Prostate gland (tissue), 2 donors: ENCODE results near the gene LACTBL1. TPM values are rescaled to one million over a fixed set of nuclear protein-coding genes. Genes with fewer than 3 reads are reported as not detected.

Source experiments
- DNase-seq: peaks from one replicate; pipeline ENCODE4 v3.0.0-alpha.2; 2019; ENCODE audit warnings: low spot score
- H3K27ac ChIP-seq, 2 donors: fragments of 200-600 bp; sonication (generic); 2 replicates each; pipeline ENCODE4 v1.5.1; 2017 to 2019
- H3K27me3 ChIP-seq: fragments of 200-600 bp; sonication (generic); replicated peaks from 2 replicates; pipeline ENCODE4 v1.5.1; 2019; ENCODE audit not compliant: insufficient read depth
- H3K36me3 ChIP-seq, 2 donors: fragments of 200-600 bp; sonication (generic); 1 replicate in 1 of 2; 2 replicates in 1 of 2; pipeline versions ENCODE4 v1.5.1 to v1.8.1; 2017 to 2019
- H3K4me1 ChIP-seq: fragments of 200-600 bp; sonication (generic); replicated peaks from 2 replicates; pipeline ENCODE4 v1.5.1; 2019
- H3K4me3 ChIP-seq, 2 donors: fragments of 200-600 bp; sonication (generic); 2 replicates each; pipeline ENCODE4 v1.5.1; 2017 to 2019
- H3K9me3 ChIP-seq: fragments of 200-600 bp; sonication (generic); 2 replicates; pipeline ENCODE4 v1.5.1; 2017
- CTCF ChIP-seq, 4 experiments: fragments of 200-600 bp in 2 of 4; fragments of 450-650 bp in 2 of 4; sonication (generic) in 2 of 4; IDR thresholded peaks; 1 replicate in 3 of 4; 2 replicates in 1 of 4; pipeline ENCODE4 v1.5.1; 2016 to 2019; ENCODE audit warnings: antibody characterized with exemption in 4 of 4, mild to moderate bottlenecking in 2 of 4, moderate library complexity in 2 of 4
- POLR2A ChIP-seq: fragments of 450-650 bp; IDR thresholded peaks from one replicate; pipeline ENCODE4 v1.6.1; 2016; ENCODE audit warnings: antibody characterized with exemption, mild to moderate bottlenecking
- POLR2AphosphoS5 ChIP-seq: sonication (generic); formaldehyde crosslinking; IDR thresholded peaks from one replicate; pipeline ENCODE4 v1.6.1; 2017; ENCODE audit warnings: antibody characterized with exemption
- WGBS: methylation state at CpG from one replicate; pipeline ENCODE4 v1.1.5; 2018; 5-methylcytosine and 5-hydroxymethylcytosine counted together
- intact Hi-C: fragments of 100-400 bp; cut with DNase I; formaldehyde crosslinking; loops from one replicate; pipeline ENCODE4 v1.14.2; 2022
- total RNA-seq, 2 donors: library from RNA; depleted of rRNA; stranded (reverse); fragments of >200 nt; gene quantifications; one replicate each; pipeline ENCODE4 v1.1.0, GENCODE V29; 2016

Gene LACTBL1
- total RNA-seq, 2 donors from 2014 or later = not detected

- Histone ChIP-seq H3K36me3 (no peaks in the 10 kb centered on the region), H3K27me3 (no peaks in the 10 kb centered on the region), H3K27ac (no peak overlapping the region), H3K9me3 (no peaks in the 10 kb centered on the region), H3K4me3 (no peak overlapping the region), H3K4me1 (no peaks in the 10 kb centered on the region)
- 62% methylated on average over 4 of the region's 4 CpGs for WGBS
- intact Hi-C loops = no loop called here
- DNase-seq = no peak
- TF ChIP-seq POLR2A = no peak
- no peak for TF ChIP-seq CTCF (IDR thresholded peaks at IDR 0.05)
- TF ChIP-seq POLR2AphosphoS5 = no peak
These were observed 39.7 kb downstream of the LACTBL1 start for GRCh38 chr1:22932803-22933470.

GRCh38 chr1:22930240-22930912 lies 42.3 kb downstream of the LACTBL1 start:
- 51% methylated on average over 11 of the region's 11 CpGs for WGBS
- no peak for DNase-seq
- peaks cover 4% of the 10 kb centered on the region for H3K27me3 ChIP-seq
- H3K4me1 ChIP-seq = no peaks in the 10 kb centered on the region
- no peak overlapping the region for H3K27ac ChIP-seq
- intact Hi-C loops = no loop called here
- H3K4me3 ChIP-seq = no peak overlapping the region
- TF ChIP-seq CTCF (IDR thresholded peaks at IDR 0.05) (peak in 3 of 4 experiments; percentile 48 to 70 (median 62)), POLR2A (no peak)
- no peaks in the 10 kb centered on the region for H3K36me3 ChIP-seq
- H3K9me3 ChIP-seq = no peaks in the 10 kb centered on the region

- Histone ChIP-seq H3K4me1 (no peaks in the 10 kb centered on the region), H3K9me3 (no peaks in the 10 kb centered on the region), H3K36me3 (no peaks in the 10 kb centered on the region), H3K4me3 (no peak overlapping the region), H3K27me3 (peaks cover 4% of the 10 kb centered on the region), H3K27ac (no peak overlapping the region)
- TF ChIP-seq POLR2AphosphoS5 (no peak), POLR2A (no peak), CTCF (IDR thresholded peaks at IDR 0.05) (no peak)
- intact Hi-C loops = no loop called here
- no peak for DNase-seq
- 54% methylated on average over 9 of the region's 9 CpGs for WGBS
These were observed 47.6 kb downstream of the LACTBL1 start for GRCh38 chr1:22925111-22925510.

- H3K9me3 ChIP-seq = no peaks in the 10 kb centered on the region
- no peak overlapping the region for H3K4me3 ChIP-seq
- no peaks in the 10 kb centered on the region for H3K36me3 ChIP-seq
- 100% methylated on average over 1 of the region's 1 CpG for WGBS
- DNase-seq = no peak
- no peaks in the 10 kb centered on the region for H3K4me1 ChIP-seq
- H3K27ac ChIP-seq = no peak overlapping the region
- intact Hi-C loops = no loop called here
- peaks cover 4% of the 10 kb centered on the region for H3K27me3 ChIP-seq
- TF ChIP-seq CTCF (IDR thresholded peaks at IDR 0.05) (no peak), POLR2A (no peak), POLR2AphosphoS5 (no peak)
These were observed 50.0 kb downstream of the LACTBL1 start for GRCh38 chr1:22922640-22923039.
